ENCODE results near the gene OR6A2. TPM values are rescaled to one million over a fixed set of nuclear protein-coding genes. Genes with fewer than 3 reads are reported as not detected.
A peak's percentile ranks its signal among the peaks of the same experiment; 100 is the strongest.

Gene OR6A2
- total RNA-seq, 1 donor from 2014 or later, result 0.41 TPM

DNA sequence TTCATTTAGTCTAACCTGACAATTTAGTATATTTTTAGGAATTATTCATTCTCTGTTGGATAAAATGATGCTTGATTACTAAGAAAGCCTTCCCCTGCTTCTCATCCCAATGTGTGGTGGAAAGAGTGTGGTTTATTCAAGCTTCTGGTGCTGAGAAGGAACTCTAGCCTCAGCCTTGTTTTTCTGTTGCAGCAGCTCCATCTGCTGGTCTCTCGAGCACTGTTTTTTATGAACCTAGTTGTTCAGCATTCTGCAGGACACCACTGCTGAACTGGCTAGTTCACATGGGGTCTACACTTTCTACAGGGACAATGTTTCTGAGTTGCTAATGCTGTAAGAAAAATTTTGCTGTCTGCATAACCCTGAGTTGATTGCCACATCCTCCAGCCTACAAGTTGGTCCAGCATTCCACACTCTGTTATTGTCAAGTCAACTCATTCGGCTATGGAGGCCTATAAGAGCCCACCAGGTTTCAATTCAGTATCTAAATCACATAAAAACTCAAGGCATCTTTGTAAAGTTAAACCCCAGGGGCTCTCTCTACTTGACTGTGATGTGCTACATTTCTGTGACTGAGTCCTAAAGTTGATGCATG lies 42.0 kb downstream of the OR6A2 start:
- FAIRE-seq, result peak; percentile 40
- peak; percentile 12 to 37 for DNase-seq (ENCODE audit: low spot score in 2 of 2)

DNA sequence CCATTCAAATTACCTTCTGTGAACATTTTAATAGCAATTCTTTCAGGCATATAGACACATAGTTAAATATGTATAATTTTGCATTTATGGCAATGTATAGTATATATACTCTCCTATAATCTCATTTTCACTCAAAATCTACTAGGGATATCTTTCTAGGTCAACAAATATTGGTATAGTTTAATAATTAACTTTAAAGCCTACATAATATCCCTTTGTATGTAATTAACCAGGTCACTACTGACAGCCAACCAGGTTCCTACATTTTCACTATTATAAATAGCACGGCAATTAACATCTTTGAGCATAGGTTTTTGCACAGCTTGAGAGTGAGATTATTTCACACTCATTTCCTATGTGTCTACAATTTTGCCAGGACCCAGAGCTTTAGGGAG lies 43.5 kb downstream of the OR6A2 start:
- DNase-seq (ENCODE audit: low spot score in 2 of 2) (no peak), FAIRE-seq (no peak)

DNA sequence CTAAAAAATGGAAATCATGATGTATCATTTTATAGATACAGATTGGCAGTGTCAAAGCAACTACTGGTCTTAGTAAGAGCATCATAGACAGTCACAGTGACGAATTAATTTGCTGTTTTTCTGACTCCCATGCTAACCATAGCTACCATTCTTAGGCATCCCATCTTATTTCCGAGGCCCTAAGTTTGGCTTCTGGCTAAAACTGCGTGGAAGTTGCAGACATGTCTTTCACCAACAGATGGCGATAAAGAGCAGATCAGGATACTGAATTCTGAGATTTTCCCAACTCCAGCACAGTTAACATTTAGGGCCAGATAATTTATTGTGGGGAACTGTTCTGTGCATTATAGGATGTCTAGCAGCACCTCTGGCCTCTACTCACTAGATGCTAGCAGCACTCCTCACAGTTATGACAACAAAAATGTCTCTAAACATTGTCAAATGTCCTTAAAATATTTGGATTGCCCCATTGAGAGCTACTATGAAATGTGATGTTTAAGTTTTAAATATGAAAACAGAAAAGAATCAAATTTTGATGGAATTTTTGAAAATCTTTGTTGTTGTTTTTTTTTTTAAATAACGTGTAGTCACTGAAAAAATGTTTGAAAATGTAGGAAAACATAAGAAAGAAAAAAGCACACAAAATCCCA lies 44.1 kb downstream of the OR6A2 start:
- FAIRE-seq (peak; percentile 40), DNase-seq (ENCODE audit: low spot score in 2 of 2) (peak; percentile 12 to 44)

DNA sequence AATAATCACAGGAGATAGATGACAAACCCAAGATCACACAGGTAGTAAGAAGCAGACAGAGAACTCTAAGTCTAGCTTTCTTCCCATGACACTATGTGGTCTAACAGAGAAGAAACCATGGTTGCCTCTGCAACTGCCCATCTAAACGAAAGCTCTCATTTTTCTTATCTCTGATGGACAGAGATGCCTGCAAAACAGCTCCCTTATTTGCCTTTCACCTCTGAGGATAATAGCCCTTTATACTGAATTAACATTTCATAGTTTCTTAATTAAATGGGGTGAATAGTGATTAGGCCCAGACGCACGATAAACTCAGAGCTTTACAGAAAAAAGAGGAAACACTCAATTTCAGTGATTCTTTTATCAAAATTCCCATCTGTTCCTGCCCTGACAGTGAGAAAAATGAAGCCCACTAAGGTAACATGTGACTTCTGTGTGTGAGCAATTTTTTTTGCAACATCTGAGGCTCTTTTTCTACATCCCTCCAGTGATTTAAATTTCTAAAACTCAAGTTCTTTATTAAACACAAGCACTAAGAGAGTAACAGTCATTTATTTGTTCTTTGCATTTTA lies 52.3 kb downstream of the OR6A2 start:
- FAIRE-seq, result no peak
- no peak for DNase-seq (ENCODE audit: low spot score in 2 of 2)

DNA sequence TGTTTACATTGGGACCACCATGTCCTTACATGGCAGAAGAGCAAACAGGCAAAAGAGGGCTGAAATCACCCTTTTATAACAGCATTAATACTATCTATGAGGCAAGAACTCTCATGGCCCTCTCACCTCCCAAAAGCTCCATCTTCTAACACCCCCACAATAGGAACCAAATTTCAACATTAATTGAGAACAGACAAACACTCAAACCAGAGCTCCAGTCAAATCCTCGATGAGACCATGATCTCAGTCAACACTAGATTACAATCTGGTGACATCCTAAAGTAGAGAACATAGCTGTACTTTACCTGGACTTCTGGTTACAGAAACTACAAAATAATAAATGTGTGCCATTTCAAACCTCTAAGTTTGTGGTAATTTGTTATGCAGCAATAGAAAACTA lies 52.9 kb downstream of the OR6A2 start:
- DNase-seq (ENCODE audit: low spot score in 2 of 2) (no peak), FAIRE-seq (no peak)

DNA sequence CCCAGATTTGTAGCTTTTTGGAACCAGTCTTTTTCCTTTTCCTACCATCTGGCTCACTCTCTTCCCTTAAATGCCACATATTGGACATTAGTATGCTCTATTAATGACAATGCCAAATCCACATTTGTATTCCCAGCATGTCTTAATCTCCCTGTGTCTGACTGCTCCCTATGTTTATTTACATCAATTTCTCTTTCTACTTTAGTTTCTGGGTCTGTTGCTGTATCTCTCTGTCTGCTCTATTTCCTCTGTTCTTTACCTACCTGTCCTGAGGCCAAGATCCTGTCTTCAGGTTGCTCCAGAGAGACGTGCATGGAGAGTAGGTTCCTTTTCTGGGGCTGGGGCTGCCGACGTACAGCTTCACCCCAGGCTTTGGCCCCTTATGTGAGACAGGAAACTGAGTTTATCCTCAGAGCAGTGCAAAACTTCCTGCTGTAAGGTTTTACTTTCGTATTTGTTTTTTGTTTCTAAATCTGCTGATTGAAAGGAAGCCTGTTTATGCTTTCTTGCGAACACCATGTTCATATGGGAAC lies 53.3 kb downstream of the OR6A2 start:
- DNase-seq (ENCODE audit: low spot score in 2 of 2), result no peak

DNA sequence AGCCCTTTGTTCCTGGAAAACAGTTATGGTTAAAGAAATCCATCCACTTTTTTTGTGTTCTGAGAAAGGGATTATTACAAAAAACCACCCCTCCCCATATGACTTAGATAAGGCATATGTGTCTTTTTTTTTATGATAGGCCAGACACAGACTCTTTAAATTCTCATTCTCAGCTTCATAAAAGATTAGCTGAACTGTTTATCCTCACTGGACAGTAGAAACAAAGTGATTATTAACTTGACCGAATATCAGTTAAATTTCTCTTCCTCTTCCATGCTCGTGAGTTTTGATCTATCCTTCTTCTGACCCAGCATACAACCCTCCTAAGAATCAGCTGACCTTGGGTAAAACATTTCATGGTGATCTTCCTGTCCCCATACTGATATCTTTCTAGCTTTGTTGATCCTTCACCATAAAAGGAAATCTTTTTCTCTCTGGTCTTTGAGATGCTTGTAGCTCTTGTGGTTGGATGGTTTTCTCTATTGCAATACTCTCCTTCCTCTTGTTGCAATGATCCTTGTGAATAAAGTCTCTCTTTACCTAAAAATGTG lies 53.9 kb downstream of the OR6A2 start:
- FAIRE-seq (no peak), DNase-seq (ENCODE audit: low spot score in 2 of 2) (no peak)

More for the DNA sequence above, 53.3 kb downstream of the OR6A2 start:
- no peak for FAIRE-seq

DNA sequence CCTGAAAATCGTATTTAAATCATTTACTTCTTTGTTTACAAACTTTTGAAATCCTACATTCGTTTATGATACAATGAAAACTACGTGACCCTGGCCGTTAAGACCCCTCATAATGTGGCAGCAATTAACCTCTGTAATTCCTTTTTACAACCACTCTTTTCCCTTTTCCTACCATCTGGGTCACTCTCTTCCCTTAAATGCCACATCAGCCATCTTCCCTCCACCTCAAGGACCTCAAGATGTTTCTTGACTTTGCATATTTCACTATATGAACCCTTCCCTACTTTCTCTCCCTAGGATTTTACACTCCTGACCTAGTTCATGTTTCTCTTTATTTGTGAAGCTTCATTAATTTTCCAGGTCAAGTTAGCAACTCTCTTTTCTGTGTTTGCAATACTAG lies 54.5 kb downstream of the OR6A2 start:
- DNase-seq (ENCODE audit: low spot score in 2 of 2) (no peak), FAIRE-seq (no peak)

DNA sequence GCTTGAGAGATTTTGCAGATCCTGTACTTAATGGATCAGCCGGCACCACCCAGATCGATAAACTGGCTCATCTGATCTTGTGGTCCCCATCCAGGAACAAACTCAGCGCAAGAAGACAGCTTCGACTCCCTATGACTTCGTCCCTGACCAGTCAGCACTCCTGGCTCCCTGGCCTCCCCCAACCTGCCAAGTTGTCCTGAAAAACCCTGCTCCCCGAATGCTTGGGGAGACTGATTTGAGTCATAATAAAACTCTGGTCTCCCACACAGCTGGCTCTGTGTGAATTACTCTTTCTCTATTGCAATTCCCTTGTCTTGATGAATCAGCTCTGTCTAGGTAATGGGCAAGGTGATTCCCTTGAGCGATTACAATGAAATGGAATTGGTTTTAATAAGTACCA lies 57.2 kb downstream of the OR6A2 start:
- DNase-seq (ENCODE audit: low spot score in 2 of 2), result no peak
- FAIRE-seq, result no peak

Other genes with a start within 250 kb of the OR6A2 start
- 11.4 TPM for gene RRP8, start 196.1 kb downstream of the OR6A2 start, total RNA-seq
- gene ILK, start 195.9 kb downstream of the OR6A2 start, total RNA-seq, result 48.1 TPM
- gene TAF10, start 187.5 kb downstream of the OR6A2 start, total RNA-seq, result 10.2 TPM
- 3.3 TPM for gene TPP1, start 180.3 kb downstream of the OR6A2 start, total RNA-seq
- 38.3 TPM for gene DCHS1, start 143.9 kb downstream of the OR6A2 start, total RNA-seq
- gene MRPL17, start 116.3 kb downstream of the OR6A2 start, total RNA-seq, result 18.8 TPM
- 0.41 TPM for gene OR2AG2, start 27.7 kb downstream of the OR6A2 start, total RNA-seq
- not detected for gene OR2AG1, start 16.7 kb downstream of the OR6A2 start, total RNA-seq
- gene OR10A5, start 46.0 kb upstream of the OR6A2 start, total RNA-seq, result not detected
- not detected for gene OR10A2, start 63.4 kb upstream of the OR6A2 start, total RNA-seq
- not detected for gene OR10A4, start 76.9 kb upstream of the OR6A2 start, total RNA-seq
- gene OR2D2, start 92.8 kb upstream of the OR6A2 start, total RNA-seq, result 0.41 TPM
- not detected for gene OR2D3, start 121.3 kb upstream of the OR6A2 start, total RNA-seq
- gene ZNF215, start 126.7 kb upstream of the OR6A2 start, total RNA-seq, result 5.3 TPM
- 15.9 TPM for gene ZNF214, start 220.7 kb upstream of the OR6A2 start, total RNA-seq
- gene NLRP14, start 220.8 kb upstream of the OR6A2 start, total RNA-seq, result 0.41 TPM

All from frontal cortex (tissue), 4 donors.